GM12892 (cell line): Measurements from ENCODE around the gene MREG.

Experiments
- POLR2A ChIP-seq: IDR thresholded peaks from 2 replicates; pipeline ENCODE4 v1.6.1; 2011; ENCODE audit warnings: low read depth, low read length, control low read depth
- POLR2AphosphoS5 ChIP-seq: IDR thresholded peaks from 2 replicates; pipeline ENCODE4 v1.6.1; 2011; ENCODE audit warnings: low read depth, low read length, control low read depth

DNA sequence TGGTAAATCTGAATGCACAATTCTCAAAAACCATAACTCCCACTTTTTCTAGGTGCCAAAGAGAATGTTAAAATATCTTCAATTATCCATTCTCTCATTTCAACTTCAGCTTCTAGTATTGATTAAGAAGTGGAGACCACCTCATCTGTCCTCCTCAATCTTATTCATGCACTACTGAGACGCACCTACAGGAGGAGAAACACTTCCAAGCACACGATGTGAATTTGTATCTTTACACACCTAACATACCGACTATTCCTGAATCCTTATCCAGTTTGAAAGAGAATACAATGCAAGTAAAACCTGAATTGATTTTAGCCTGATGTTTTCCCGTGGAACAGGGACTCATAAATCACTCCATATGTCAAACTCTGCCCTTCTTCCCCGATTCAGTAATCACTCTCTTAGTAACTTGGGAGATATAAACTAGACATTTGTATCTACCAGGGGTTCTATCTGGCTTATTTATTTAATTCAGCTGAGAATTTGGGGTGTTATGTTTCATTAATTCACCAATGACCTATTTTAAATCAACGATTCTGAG is 101.0 kb downstream of the MREG start:
- no peak for TF ChIP-seq POLR2A
- TF ChIP-seq POLR2AphosphoS5 = no peak
